SU-DHL-6 (cell line): ENCODE measurements around the gene EVL.

Source experiments
- CTCF ChIP-seq: fragments of 200-600 bp; sonication (generic); IDR thresholded peaks from one replicate; pipeline ENCODE4 v1.5.1; 2017; ENCODE audit warnings: antibody characterized with exemption, mild to moderate bottlenecking, low read length, moderate library complexity; ENCODE audit not compliant: insufficient read depth, poor library complexity, severe bottlenecking
- EZH2phosphoT487 ChIP-seq: fragments of 200-600 bp; sonication (generic), shearing (Covaris generic); conservative IDR thresholded peaks from 2 replicates; pipeline ENCODE4 v1.6.1; 2018; ENCODE audit warnings: mild to moderate bottlenecking, antibody characterized with exemption, low read length, moderate library complexity, mixed read lengths

GRCh38 chr14:100146531-100147091 is 81.4 kb downstream of the EVL start:
- TF ChIP-seq CTCF = no peak
- TF ChIP-seq EZH2phosphoT487 = no peak
